ENCODE results near the gene NPSR1.
"Not testable (repeated sequence)": the region's sequence is repeated elsewhere in the genome, so short reads cannot be mapped to it uniquely, and the experiment has no call there.

Gene NPSR1

GRCh38 chr7:34839645-34840044, 181.6 kb downstream of the NPSR1 start:
- no peak for DNase-seq

DNA sequence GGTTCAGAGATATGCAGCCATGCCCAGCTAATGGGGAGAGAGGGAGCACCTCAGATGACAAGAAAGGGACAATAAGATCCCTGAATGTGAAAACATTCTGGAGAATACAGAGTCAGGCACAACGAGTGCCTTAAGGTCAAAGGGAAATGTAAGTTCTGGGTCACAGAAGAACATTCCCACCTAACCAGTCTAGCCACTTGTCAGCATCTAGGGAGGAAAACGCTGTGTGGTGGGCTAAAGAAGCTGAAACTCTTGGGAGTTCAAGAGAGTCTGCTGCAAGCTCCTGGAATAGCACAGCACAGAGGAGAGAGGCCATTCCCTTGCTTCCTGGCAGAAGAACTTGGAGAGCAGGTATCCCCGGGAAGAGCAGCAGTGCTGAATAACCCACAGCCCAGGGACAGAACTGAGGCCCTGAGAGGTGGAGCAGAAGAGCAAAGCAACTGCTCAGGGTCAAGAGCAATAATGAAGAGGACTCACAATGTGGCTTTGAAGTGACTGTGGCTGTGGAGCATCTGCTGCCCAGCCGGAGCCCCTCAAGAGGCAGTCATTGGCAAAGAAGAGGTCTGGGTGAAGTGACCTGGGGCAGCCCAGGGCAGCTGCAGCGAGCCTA, 182.3 kb downstream of the NPSR1 start:
- no peak for DNase-seq

GRCh38 chr7:34841326-34841725, 183.3 kb downstream of the NPSR1 start:
- DNase-seq: no peak

GRCh38 chr7:34842782-34843181, 184.8 kb downstream of the NPSR1 start:
- DNase-seq: no peak

DNA sequence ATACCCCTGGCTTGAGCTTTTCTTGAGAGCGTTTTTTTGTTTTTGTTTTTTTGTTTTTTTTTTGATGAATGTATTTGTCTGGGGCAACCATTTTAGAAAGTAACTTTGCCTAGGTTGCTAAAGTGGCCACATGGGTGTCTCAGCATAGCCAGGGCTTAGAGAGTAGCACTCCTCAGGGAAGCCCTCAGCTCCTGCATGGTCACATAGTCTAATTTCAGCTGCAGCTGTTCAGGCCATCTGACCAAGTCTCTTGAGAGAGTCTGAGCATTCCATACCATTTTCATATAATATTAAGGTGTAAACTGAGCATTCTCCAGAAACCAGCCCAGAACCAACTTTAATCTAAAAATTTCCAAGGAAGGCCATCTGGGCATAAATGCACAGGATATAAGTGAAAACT, 186.4 kb downstream of the NPSR1 start:
- DNase-seq: no peak

GRCh38 chr7:34844936-34845665, 187.1 kb downstream of the NPSR1 start:
- DNase-seq: no peak

GRCh38 chr7:34845666-34846361, 187.8 kb downstream of the NPSR1 start:
- DNase-seq: no peak

- DNase-seq: no peak
Measured at GRCh38 chr7:34846976-34847375, 189.0 kb downstream of the NPSR1 start.

GRCh38 chr7:34848670-34849069, 190.7 kb downstream of the NPSR1 start:
- no peak for DNase-seq

DNA sequence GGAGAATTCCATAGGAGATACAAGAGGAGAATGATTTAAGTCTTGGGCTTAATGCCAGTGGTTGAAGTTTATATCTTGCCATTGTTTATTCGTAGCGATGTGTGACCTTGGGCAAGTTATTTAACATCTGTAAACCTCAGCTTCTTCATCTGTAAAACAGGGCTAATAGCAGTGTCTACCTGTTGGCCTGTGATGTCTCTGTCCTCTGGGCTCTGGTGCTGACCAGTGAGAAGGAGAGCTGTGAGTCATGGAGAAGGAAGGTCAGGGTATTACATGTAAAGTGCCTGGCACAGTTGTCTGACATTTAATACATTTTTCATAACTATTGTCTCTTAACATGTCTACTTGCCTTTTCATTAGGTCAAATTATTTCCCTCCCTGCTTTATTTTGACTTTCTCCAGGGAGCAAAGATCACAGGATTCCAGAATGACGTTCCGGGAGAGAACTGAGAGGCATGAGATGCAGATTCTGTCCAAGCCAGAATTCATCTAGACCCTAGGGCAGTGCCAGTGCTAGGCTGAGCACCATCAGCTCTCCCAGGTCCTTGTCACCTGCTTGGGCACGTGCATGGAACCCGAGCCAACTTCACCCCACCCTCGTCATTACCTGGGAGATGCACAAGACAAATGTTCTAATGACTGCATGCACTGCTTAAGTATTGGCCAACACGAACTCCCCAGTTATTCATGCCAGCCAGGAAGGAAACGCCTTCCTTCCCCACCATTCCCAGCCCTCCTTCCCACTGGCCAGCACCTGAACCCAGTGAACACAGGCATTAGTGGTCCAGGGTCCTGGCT, 191.3 kb downstream of the NPSR1 start:
- DNase-seq: no peak

- no peak for DNase-seq
Measured at GRCh38 chr7:34849986-34850385, 192.0 kb downstream of the NPSR1 start.

DNA sequence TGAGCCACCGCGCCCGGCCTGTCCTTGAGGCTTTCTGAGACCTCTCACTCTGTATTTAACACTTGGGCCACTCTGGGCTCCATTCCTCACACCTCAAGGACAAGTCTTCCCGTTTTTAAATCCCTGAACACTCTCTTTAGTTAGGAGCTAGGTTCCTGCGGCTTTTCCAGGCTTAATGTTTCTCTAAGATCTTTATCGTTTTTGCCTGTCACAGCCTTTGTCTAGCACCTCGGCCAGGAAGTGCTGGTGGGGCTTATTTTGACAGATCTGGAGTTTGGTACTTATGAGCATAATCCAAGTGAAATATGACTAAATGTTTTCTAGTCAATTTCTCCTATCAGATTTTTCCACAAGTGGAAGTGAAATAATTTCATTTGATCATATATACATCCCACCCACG, 192.7 kb downstream of the NPSR1 start:
- no peak for DNase-seq

DNA sequence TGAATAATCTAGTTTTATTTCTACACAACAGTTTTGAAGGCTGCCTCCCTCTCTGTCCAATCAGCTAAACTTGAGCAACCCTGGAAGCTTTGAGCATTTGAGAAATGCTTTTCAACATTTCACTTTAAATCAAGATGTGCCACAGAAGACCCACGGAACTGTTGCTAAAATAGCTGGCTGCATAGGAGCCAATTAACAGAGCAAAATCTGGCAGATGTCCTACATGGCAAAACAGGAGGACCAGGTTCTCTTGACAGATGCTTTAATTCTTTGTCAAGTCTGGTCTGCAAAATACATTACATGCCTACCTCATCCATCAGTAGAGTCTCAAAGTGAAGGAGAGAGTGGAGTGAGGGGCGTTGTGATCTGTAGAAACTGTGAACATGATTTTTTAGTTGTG, 193.4 kb downstream of the NPSR1 start:
- no peak for DNase-seq

DNA sequence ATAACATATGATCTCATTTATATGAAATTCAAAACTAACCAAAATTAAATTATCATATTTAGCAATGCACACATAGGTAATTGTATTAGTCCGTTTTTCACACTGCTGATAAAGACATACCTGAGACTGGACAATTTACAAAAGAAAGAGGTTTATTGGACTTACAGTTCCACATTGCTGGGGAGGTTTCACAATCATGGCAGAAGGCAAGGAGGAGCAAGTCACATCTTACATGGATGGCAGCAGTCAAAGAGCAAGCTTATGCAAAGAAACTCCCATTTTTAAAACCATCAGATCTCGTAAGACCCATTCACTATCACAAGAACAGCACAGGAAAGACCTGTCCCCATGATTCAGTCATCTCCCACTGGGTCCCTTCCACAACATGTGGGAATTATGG, 200.4 kb downstream of the NPSR1 start:
- DNase-seq: not testable (repeated sequence)

DNA sequence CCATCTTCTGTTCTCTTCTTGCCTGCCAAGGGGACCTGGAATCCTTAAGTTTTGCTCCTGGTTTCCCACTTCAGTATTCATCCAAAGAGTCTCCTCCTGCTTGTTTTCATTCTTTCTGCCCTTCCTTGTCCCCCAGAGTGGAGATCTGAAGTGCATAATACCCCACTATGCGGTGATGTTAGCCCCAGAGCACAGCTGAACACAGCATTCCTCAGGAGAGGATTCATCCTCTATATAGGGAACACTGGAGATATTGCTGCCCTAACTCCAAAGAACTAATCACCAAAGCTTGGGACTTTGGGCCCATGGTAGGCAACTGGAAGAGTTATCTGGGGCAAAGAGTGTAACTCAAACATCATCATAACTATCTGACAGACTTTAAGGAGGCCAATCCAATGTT, 201.3 kb downstream of the NPSR1 start:
- not testable (repeated sequence) for DNase-seq

DNA sequence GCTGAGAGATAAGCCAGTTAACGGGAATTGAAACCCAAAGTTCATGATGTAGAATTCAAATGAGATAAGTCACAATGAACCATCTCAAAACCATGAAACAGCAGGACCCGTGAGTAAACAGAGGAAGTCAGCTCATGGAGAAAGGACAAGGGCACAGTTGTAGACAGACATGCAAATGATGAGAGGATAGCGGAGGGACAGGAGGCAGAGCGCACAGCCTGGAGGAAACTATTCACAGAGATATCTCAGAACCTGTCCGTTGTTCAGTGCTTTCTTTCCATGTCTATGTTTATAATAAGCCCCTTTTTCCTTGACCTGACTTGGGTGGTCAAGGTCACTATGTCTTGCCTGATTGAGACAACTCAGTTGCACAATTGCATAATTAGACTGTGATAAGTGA, 208.2 kb downstream of the NPSR1 start:
- DNase-seq: not testable (repeated sequence)

DNA sequence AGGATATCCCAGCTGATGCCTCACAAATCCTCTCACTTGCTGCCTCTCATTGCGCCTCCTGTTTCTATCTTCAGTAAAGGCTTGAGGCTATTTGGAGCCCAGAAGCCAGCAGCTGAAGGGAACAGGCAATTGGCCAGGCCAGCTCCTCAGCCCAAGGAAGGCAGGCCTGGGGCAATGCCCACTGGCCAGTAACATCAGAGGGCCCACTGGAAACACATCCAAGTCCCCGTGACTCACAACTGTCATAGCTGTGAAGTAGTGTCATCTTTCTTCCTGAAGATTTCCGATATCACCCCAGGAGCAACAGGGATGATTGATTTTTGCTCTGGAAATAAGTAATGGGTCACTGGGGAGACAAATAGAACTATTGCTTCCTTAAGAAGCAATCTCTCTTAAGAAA, 209.3 kb downstream of the NPSR1 start:
- DNase-seq: not testable (repeated sequence)

DNA sequence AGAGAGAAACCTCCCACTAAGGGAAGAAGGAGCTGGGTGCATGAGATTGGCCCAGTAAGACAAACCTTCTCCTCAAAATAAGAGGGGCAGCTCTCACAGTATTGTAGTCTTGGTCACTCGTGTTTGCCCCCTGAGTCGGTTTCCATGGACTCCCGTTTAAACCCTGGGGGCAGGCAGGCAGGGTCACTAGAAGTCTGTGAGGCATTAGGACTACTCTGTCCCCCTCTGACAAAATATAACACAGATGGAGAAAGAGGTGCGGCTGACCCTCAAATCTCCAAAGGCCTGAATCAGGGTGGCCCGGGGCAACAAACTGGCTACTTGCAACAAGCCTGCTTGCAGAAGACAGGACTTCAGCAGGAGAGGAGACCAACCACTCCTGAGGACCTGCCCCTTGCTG, 210.6 kb downstream of the NPSR1 start:
- DNase-seq: not testable (repeated sequence)

GRCh38 chr7:34869057-34869456, 211.0 kb downstream of the NPSR1 start:
- no peak for DNase-seq

DNA sequence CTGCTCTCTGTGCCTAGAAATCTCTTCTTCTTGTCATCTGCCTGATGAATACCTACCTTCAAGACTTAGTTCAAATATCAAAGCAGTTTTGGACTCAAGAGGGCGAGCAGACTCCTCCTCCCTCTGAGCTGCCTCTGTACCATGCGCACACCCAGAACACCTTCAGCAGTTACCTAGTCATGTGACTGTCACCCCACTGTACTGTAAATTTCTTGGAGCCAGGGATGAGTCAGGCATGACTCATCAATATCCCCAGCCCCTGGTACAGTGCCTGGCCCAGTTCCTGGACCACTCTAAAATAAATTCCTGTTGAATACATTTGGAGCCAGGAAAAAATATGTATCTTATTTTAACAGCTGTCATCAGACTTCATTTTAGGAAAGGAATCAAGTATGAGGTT, 212.0 kb downstream of the NPSR1 start:
- not testable (repeated sequence) for DNase-seq

DNA sequence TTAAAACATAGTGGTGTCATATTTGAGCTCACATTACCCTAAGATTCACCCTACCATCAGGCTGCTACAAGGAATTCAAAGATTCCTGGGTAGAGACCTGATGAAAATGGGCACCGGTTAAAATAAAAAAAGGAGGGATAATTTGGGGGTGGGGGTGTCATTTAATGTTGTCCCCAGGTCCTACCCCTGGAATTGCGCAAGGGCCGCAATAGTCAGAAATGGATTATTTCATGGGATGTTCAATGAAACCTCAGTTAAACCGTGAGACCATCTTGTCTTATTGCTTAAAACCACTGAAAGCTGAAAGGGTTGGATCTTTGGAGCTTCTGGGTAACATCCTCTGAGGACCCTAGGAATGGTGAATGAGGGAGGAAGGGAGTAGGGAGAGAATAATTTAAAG, 216.3 kb downstream of the NPSR1 start:
- DNase-seq: not testable (repeated sequence)

- DNase-seq: no peak
Measured at GRCh38 chr7:34875481-34875880, 217.5 kb downstream of the NPSR1 start.
